DMS53 (cell line): ENCODE data around the gene CHST2.

Source experiments
- DNase-seq: peaks from one replicate; lab custom pipeline; 2025; lab: John Stamatoyannopoulos, UW

CHST2 gene

DNA sequence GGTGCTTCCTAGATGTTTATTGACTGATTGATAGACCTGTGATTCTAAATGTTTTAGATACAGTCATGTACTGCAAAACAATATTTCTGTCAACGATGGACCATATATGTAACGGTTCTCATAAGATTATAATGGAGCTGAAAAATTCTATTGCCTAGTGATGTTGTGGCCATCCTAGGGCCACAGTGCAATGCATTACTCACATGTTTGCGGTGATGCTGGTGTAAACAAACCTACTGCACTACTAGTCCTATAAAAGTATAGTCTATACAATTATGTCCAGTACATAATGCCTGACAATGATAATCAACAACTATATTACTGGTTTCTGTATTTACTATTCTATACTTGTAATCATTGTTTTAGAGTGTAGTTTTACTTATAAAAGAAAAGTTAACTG is 46.8 kb downstream of the CHST2 start:
- no peak for DNase-seq

DNA sequence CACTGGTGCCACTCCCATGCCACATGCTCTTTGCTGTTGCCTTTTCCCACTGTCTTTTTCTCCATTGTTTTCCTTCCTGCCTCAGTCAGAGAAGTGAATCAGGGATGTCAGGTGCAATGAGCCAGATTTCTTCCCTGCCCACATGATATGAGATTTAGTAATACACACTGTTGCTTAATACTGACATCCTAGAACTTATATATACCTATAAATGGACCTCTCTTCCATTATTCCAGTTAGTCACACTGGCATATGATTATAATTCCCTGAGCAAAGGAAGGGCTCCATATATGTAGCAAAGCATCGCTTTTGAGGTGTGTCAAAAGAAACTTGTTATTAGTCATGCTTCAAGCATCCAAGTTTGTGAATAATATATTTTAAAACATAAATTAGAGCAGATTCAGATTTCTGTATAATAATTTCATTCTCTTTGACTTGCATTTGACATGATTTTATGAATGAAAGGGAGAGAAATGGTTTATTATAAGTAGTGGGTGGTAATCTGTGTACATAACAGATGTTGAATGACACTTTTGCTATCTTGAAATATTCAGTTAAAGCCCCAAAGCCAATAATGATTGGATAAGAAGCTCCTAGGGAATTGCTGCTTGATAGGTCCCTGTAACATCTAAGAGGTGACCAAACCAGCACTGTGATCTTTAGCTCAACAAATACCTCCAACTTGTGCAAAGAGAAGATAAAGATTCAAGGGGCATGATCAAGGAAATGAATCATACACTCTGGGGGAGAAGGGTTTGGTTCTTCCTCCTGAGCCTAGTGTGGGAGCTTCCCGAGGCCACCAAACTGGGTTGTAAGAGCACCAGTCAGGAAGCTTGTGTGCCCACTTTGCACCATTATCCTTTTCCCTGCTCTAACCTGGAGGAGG is 48.6 kb downstream of the CHST2 start:
- no peak for DNase-seq

DNA sequence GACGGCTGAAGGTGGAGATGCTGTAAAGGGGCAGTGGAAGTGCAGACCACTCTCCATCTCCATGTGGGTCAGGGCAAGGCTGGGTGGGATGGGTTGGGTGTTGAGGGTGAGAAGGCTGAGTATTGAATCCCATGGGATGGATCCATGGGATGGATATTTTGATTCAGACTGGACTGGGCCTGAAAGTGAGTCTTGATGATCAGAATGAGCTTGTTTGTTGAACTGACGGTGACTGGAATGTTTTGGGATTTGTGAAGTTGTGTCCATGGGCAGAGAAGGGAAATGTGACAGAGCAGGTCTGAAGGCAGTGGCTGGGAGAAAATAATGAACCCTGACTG is 49.3 kb downstream of the CHST2 start:
- DNase-seq: no peak

DNA sequence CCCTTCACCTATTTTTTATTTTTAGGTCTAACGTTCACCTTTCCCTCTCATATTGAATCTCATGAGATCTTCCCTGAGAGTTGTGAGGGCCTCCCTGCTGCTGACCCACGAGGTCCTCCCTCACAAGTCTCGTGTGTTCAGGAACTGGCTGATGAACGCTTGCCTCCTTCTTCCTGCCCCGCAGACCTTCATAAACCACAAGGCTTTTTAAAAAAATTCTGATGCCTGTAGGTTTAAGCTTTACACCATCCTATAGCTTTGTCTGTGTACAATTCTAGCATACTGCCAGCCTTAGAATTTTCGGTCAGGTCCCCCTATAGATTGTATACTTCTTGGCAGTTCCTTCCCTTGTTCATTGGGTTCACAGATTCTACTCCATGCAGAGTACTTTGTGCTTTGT is 50.5 kb downstream of the CHST2 start:
- no peak for DNase-seq

DNA sequence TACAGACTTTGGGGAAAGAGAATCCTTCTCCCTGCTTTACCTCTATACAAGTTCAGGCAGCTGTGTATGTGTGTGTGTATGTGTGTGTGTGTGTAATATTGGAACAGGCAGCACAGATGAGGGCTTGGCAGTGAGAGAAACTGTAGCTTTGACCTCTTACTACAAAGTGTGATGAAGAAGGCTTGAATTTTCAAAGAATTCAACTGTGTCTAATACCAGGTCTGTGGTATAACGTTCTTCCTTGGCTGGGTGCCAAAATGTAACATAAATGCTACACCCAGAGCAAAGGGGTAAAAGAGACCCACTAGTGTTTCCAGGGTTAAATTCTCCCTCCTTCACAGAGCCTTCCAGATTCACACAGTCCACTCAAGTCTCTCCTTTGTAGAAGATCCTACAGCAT is 51.1 kb downstream of the CHST2 start:
- DNase-seq: no peak

DNA sequence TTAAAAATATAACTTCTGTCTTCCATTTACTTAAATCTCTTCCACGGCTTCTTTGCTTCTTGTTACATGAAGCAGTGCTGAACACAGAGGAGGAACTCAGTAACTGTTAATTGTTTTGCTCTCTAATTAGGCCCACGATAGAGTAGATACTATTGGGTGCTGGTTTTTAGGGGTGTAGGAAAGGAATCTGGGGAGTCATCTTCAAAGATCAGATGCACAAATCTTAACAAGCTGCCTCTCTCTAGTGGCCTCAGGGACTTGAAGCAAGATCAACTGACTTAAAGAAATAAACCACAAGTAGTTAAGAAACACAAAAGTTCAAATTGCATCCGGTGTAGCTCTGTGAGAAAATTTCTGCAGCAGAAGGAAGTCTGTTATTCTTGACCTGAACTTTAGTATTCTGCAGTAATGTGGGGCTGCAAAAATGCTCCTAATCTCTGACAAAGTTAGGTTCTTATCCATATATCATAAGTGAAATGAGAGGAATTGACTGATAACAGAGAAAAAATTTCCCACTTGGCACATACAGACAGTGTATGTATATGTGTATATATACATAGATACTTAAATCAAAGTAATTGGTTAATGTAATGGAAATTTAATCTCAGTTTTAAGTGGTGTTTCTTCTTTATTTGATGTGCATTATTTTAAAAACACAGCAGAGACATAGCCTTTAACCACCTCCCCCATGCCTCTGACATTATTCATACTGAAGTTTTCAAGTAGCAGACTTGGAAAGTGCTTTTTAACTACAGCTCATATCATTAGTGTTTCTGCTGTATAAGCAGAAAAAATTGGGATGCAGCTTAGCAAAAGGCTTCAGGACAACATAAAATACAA is 51.8 kb downstream of the CHST2 start:
- DNase-seq: no peak

DNA sequence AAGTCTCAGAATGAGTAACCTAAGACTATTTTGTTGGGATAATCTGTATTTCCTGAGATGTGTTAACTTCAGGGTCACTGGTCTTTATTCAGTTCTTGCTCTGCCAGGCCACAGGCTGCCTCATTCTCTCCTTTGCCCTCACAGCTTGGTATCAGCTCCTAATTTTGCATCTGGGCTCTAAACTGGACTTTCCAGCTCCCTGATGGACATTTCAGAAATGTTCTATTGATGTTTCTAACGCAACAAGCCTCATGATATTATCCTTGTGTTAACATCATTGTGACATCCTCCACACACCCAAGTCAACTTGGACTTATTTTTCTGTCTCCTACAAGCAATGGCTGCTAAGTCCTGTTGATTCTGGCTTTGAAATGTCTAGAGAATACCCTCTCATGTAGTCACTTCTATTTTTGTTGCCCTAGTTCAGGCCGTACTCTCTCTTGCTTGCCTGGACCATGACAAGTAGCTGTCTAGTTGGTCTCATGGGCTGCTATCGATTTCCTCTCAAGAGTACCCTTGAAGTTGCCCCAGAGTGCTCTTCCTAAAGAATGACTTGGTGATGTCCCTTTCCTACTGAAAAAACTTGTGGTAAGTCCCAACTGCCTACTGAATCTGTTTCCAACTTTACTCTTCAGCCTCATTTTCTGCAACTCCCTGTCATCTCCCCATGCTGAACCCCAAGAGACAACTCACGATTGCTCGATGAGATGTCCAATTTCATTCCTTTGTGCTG is 52.7 kb downstream of the CHST2 start:
- DNase-seq: no peak

DNA sequence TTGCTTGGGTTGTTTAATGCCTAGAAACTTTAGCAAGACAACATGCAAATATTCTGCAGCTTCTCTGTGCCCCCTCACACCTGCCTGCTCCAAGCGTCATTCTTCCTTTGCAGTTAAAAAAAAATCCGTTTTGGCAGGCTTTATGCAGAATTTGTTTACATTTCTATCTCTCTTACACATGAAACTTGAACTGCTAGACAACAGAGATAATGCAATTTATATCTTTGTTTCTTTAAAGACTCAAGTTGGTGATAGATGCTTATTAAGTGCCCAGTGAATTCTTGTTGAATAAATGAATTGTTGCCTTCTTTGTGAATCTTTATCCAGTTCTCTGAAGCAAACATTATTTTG is 53.2 kb downstream of the CHST2 start:
- DNase-seq: no peak

DNA sequence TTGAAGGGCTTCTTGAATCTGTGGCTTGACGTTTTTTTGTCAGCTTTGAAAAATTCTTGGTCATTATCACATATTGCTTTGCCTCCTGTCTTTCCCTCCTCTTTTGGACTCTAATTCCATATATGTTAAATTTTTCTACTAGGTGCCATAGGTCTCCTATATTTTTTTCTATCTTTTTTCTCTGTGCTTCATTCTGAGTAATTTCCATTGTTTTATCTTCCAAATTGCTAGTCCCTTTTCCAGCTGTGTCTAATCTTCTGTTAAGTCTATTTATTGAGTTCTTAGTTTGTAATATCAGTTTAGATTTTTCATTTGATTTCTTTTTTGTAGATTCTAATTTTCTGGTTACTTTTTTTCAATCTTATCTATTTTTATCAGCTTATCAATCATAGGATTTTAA is 53.7 kb downstream of the CHST2 start:
- no peak for DNase-seq
